Small intestine (tissue), 7 donors: Measurements from ENCODE around the gene GLRX. TPM values are rescaled to one million over a fixed set of nuclear protein-coding genes. Genes with fewer than 3 reads are reported as not detected.

Experiments
- DNase-seq, 2 donors: peaks; one replicate each; pipeline versions ENCODE4 v3.0.0 to v3.0.0-alpha.2; 2013
- FAIRE-seq: peaks from 2 replicates; lab custom pipeline; 2012; peaks lifted over from hg19 to GRCh38; lab: Jason Lieb, UNC
- H3K27ac ChIP-seq, 3 donors: one replicate each; pipeline ENCODE4 v1.5.1; 2013; ENCODE audit warnings: low read length in 2 of 3, mild to moderate bottlenecking in 2 of 3, control low read depth in 1 of 3, inconsistent platforms in 1 of 3, low read depth in 1 of 3, moderate library complexity in 1 of 3
- H3K27me3 ChIP-seq, 3 donors: one replicate each; pipeline ENCODE4 v1.6.1; 2013; ENCODE audit warnings: low read length in 3 of 3, inconsistent platforms in 1 of 3; ENCODE audit not compliant: control insufficient read depth in 3 of 3, insufficient read depth in 3 of 3
- H3K36me3 ChIP-seq, 3 donors: one replicate each; pipeline ENCODE4 v1.6.1; 2013; ENCODE audit warnings: low read length in 3 of 3, inconsistent platforms in 1 of 3, low read depth in 1 of 3, mild to moderate bottlenecking in 1 of 3, moderate library complexity in 1 of 3; ENCODE audit not compliant: control insufficient read depth in 3 of 3, insufficient read depth in 2 of 3
- H3K4me1 ChIP-seq, 3 donors: one replicate each; pipeline ENCODE4 v1.6.1; 2013; ENCODE audit warnings: low read length in 2 of 3, inconsistent platforms in 1 of 3, low read depth in 1 of 3, mild to moderate bottlenecking in 1 of 3, moderate library complexity in 1 of 3; ENCODE audit not compliant: control insufficient read depth in 3 of 3, insufficient read depth in 2 of 3
- H3K4me3 ChIP-seq, 3 donors: one replicate each; pipeline ENCODE4 v1.5.1; 2013; ENCODE audit warnings: low read length in 3 of 3, control low read depth in 1 of 3, inconsistent platforms in 1 of 3, low read depth in 1 of 3, mild to moderate bottlenecking in 1 of 3, moderate library complexity in 1 of 3
- H3K9me3 ChIP-seq, 2 donors: one replicate each; pipeline ENCODE4 v1.6.1; 2013; ENCODE audit warnings: low read depth in 1 of 2, low read length in 1 of 2; ENCODE audit not compliant: control insufficient read depth in 2 of 2, insufficient read depth in 1 of 2
- WGBS, 3 donors: extraction: QIAGEN DNeasy Blood & Tissue Kit; methylation state at CpG; one replicate each; pipeline ENCODE4 v1.1.7; 2013; 5-methylcytosine and 5-hydroxymethylcytosine counted together
- polyA plus RNA-seq, 4 donors: library from polyadenylated mRNA; stranded (reverse) in 3 of 4; unstranded in 1 of 4; fragments of 200-250 nt in 3 of 4; fragments of 120-200 nt in 1 of 4; gene quantifications; one replicate each; pipeline versions ENCODE4 v1.2.1 to v1.2.3, GENCODE V29; 2013
- donor health status: healthy with polysubstance abuse.
- donor health status: control.
- donor health status: control.
- donor health status: Bipolar disorder and iron deficiency.
- donor health status: healthy.

GLRX gene
- polyA plus RNA-seq, 4 donors = 105 to 968 (median 443) TPM

DNA sequence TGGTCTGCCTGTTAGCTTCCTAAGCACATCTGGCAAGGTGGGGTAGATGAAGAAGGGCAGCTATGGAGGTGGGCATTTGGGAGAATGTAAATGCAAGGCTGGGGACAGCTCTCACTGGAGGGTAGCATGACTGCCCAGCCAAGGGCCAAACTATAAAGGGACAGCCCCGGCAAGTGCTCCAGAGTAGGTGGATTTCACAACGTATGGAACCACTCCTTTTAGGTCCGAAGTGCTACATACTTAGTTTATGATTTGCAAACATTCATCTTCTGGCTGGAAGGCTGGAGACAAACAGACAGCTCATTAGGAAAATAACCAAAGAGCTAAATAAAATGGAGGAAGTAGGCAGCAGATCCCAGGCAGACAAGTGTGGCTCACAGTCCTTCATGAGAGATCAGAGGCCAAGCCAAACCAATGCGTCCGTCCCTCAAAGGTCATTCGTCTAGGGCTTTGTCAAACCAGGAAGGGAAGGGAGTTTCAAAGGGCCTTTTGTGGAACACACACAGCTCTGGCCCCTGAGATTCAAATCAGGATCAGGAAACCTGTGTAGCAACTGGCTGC, 42.5 kb upstream of the GLRX start:
- Histone ChIP-seq H3K9me3 (no peaks in the 10 kb centered on the region), H3K27me3 (no peaks in the 10 kb centered on the region), H3K27ac (peak overlapping the region; percentile 52 to 94 (median 92)), H3K4me1 (peaks cover 2 to 45% (median 12%) of the 10 kb centered on the region in 3 donors), H3K4me3 (no peak overlapping the region), H3K36me3 (no peaks in the 10 kb centered on the region)
- DNase-seq = peak; percentile 89 to 91
- 11 to 57% (median 31%) methylated on average over 6 of the region's 6 CpGs for WGBS, 3 donors
- no peak for FAIRE-seq

DNA sequence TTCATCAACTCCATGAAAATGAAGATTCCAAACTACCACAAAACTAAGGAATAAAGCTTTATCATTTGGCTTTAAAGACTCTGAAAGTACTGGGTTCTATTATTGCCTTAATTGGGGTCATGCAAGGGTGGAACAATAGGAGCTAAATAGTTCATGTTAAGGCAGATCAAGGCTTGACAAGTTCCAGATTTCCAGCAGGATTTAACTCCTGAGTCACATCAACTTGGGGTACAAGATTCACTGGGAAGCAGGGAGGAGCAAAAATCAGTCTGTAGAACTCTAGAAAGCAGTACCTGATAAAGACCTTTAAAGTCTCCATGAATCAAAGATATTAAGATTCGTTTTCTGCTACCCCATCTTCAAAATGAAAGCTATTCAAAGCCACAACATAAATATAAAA, 41.9 kb upstream of the GLRX start:
- Histone ChIP-seq H3K27me3 (no peaks in the 10 kb centered on the region), H3K4me3 (no peak overlapping the region), H3K4me1 (peaks cover 2 to 45% (median 15%) of the 10 kb centered on the region in 3 donors), H3K9me3 (no peaks in the 10 kb centered on the region), H3K36me3 (no peaks in the 10 kb centered on the region), H3K27ac (peak overlapping the region in 1 of 3 donors; percentile 94)
- no peak for DNase-seq
- WGBS, 3 donors = 60 to 78% (median 61%) methylated on average over 1 of the region's 1 CpG
- FAIRE-seq = no peak

DNA sequence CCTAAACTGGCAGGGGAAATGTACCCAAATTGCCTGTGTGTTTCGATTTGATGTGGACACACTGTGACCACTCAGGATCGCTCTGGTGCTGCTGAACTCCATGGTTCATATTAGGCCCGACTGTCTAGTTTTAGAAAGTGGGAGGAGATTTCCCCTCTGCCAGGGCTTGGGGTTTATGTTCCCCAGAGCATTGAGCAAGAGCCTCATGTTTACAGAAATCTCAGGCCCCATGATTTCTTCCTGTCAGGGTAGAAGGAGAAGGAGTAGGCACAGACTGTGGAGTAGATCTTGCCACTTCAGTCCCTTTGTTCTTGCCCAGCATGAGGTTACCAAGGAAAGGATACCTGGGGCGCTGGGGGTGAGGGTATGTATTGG, 40.8 kb upstream of the GLRX start:
- no peaks in the 10 kb centered on the region for H3K36me3 ChIP-seq
- 70 to 91% (median 86%) methylated on average over 4 of the region's 4 CpGs for WGBS, 3 donors
- DNase-seq (no peak), FAIRE-seq (no peak)
- H3K4me1 ChIP-seq = peaks cover 4 to 45% (median 15%) of the 10 kb centered on the region in 3 donors
- H3K4me3 ChIP-seq = no peak overlapping the region
- H3K9me3 ChIP-seq = no peaks in the 10 kb centered on the region
- peak overlapping the region in 2 of 3 donors; percentile 16 to 43 for H3K27ac ChIP-seq
- H3K27me3 ChIP-seq = no peaks in the 10 kb centered on the region

DNA sequence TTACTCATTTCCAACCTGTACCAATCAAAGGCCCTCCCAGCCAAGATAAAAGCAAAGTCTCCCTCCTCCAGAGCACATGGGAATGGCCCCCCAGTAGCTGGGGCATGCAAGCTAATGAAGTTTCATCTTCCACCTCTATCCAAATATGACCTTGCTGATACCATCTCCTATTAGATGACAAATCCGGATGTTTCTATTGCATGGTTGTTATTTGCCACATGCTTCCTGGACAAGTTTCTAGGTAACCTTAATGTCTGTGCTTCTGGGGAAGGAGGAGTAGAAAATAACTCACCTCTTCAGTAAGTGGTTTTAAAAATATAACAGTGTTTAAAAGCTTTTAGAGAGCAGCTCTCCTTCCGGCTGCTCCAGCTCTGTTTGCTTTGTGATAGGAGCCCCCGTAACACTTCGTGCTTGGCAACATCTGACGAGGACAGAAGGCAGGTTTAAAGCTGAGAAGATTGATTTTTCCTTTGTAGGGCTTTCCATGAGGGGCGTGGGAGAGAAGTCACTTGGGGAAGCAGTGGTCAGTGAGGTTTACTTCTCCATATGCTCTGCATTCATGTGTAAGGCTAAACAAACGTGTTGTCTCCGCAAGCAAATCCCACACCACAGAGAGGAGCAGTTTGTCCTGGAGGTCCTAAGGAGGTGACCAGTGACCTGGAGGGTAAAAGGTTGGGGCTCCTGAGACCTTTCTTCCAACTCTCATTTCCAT, 40.3 kb upstream of the GLRX start:
- H3K4me3 ChIP-seq = no peak overlapping the region
- no peaks in the 10 kb centered on the region for H3K9me3 ChIP-seq
- DNase-seq = peak in 1 of 2 donors; percentile 46
- peak overlapping the region in 2 of 3 donors; percentile 16 to 57 for H3K27ac ChIP-seq
- H3K4me1 ChIP-seq = peaks cover 4 to 45% (median 15%) of the 10 kb centered on the region in 3 donors
- no peak for FAIRE-seq
- H3K36me3 ChIP-seq = no peaks in the 10 kb centered on the region
- 76 to 79% (median 76%) methylated on average over 8 of the region's 8 CpGs for WGBS, 3 donors
- H3K27me3 ChIP-seq = no peaks in the 10 kb centered on the region

DNA sequence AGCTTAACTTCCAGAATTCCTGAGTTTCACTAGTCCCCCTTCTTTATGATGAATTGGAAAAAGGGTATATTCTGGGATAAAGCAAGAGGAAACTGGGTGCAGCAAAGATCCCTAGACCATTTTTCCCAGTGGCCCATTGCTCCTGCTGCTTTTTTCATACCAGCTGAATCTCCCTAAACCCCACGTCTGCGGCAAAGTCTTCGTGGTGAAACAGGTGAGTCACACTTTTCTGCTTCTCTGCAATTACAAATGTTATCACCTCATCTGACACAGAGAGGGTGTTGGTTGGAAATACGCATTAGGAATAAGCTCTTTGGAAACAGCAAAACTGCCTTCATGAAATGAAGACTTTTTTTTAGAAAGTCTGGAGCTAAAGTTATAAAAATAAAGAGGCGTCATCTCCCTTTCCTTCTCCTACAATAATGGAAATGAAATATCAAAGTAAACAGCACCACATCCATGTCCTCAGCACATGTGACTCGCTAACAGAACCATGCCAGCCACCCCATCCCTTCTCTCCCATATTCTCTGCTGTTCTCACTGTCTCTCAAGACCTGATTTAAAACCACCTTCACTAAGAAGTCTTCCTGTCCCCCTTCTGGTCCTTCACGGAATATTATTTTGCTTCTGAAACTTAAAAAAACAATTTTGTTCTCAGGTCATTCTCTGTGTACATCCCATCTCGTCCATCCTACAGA, 39.5 kb upstream of the GLRX start:
- peaks cover 4 to 45% (median 15%) of the 10 kb centered on the region in 3 donors for H3K4me1 ChIP-seq
- no peak overlapping the region for H3K4me3 ChIP-seq
- peak overlapping the region in 2 of 3 donors; percentile 57 to 79 for H3K27ac ChIP-seq
- no peaks in the 10 kb centered on the region for H3K27me3 ChIP-seq
- no peaks in the 10 kb centered on the region for H3K9me3 ChIP-seq
- FAIRE-seq (no peak), DNase-seq (peak; percentile 54 to 55)
- no peaks in the 10 kb centered on the region for H3K36me3 ChIP-seq
- WGBS, 3 donors = 55 to 66% (median 55%) methylated on average over 8 of the region's 8 CpGs

DNA sequence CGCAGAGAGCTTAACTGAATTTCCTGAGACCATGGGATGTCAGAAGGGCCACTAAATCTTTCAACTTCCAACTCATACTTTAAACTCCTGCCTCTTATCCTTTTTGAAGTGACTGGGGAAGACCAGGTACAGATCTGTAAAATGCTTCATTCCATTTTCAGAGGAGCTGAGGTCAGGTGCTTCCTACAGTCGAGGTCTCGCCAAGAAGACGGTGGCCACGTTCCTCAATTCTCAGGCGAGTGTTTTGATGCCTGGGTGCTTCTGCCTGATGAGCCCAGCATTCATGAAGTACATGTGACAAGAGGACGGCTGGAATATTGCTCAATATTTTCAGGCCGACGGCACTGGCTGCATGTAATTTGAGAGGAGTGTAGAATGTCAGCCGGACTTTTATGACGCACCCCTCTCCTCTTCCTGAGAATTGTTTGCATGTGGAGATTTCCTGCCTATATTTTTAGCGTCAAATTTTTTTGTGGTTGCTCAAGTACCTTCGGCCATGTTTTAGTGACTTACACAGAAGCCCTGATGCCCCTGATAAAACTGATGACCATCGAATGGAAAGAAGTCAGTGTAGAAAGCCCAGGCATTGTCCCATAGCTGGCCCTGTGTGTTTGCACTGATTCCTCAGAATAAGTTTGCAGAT, 38.8 kb upstream of the GLRX start:
- 42 to 79% (median 67%) methylated on average over 14 of the region's 14 CpGs for WGBS, 3 donors
- Histone ChIP-seq H3K36me3 (no peaks in the 10 kb centered on the region), H3K27me3 (no peaks in the 10 kb centered on the region), H3K4me3 (no peak overlapping the region), H3K9me3 (no peaks in the 10 kb centered on the region), H3K4me1 (peaks cover 4 to 45% (median 15%) of the 10 kb centered on the region in 3 donors), H3K27ac (peak overlapping the region in 2 of 3 donors; percentile 57 to 79)
- FAIRE-seq (no peak), DNase-seq (peak in 1 of 2 donors; percentile 60)

DNA sequence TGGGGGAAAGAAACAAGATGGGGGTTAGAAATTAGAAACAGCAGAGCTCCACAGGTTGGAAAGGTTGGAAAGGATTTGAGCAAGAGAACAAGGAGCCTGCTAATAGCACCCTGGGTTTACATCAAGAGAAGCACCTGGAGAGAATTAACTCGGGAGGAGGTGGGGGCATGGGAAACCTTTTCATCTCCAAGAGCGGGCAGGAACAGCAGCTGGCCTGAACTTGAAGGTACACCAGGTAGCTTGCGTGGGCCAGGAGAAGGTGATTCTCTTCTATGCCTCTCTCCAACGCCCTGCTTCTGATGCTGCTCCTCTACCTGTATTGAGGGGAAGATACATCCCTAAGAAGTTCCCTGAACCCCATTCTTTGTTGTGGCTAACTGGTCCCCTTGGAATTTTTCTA, 37.1 kb upstream of the GLRX start:
- peak overlapping the region in 1 of 3 donors; percentile 32 for H3K27ac ChIP-seq
- no peaks in the 10 kb centered on the region for H3K27me3 ChIP-seq
- DNase-seq (no peak), FAIRE-seq (no peak)
- no peaks in the 10 kb centered on the region for H3K9me3 ChIP-seq
- no peaks in the 10 kb centered on the region for H3K36me3 ChIP-seq
- WGBS, 3 donors = 82 to 92% (median 86%) methylated on average over 4 of the region's 4 CpGs
- no peak overlapping the region for H3K4me3 ChIP-seq
- H3K4me1 ChIP-seq = peaks cover 2 to 34% (median 13%) of the 10 kb centered on the region in 3 donors
